ENCODE measurements around the gene NDUFB7.
"Not testable (repeated sequence)": the region's sequence is repeated elsewhere in the genome, so short reads cannot be mapped to it uniquely, and the experiment has no call there.

Gene NDUFB7

GRCh38 chr19:14570864-14571527 is 870 bp downstream of the NDUFB7 start:
- DNase-seq (ENCODE audit: low read depth in 2 of 2), result no peak

GRCh38 chr19:14567079-14567478 is 4.8 kb downstream of the NDUFB7 start:
- no peak for DNase-seq (ENCODE audit: low read depth in 2 of 2)

DNA sequence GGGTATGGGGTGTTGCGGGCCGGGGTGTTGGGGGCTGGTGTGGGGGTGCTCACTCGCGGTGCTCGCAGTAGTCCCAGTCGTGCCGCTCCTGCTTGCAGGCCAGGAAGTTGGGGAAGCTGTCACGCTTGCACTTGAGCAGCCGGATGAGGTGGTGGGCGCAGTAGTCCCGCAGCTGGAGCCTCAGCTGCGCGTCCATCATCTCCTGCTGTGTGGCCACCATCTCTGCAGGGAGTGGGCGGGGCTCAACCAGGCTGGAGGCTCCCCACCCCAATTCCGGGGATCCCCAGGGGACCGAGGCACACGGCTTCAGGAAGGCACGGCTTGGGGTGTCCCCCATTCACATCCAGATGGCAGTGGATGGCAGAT is 5.2 kb downstream of the NDUFB7 start:
- no peak for DNase-seq (ENCODE audit: low read depth in 2 of 2)

DNA sequence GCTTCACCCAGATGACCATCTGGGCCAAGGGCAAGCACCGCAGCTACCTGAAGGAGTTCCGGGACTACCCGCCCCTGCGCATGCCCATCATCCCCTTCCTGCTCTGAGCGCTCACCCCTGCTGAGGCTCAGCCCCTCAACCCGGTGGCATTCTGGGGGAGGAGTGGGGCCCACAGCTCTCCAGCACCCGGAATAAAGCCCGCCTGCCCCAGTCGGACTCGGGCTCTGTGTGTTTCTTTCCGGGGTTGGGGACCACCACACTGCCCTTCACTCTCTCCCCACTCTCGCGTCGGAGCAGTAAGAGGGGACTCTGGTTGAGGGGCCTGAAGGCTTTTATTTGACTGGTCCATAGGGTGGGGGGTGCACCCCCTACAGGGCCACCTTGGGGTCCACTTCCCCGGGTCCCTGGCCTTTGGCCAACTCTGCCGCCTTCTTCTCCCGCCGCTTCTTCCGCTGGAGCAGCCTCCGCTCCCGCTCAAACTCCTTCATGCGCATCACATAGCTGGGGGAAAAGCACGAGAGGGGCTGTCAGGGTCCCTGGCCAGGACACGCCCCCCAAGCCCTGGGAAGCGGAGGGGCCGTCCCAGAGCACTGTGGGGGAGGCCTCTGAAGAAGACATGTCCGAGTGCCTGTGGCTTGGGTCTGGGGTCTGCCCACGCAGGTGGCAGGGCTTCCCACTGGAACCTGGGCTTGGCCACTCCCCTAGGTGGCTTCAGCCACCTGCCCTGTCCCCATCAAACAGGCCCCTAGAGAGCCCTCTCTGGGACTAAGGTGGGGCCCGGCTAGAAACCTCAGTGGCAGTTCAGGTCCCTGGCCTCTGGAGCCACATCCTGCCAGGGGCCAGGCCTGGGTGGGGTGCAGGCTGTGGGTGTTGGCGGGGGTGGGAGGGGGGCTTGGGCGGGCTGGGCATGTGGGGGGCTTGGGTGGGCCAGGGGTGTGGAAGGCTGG is 5.8 kb downstream of the NDUFB7 start:
- no peak for DNase-seq (ENCODE audit: low read depth in 2 of 2)

DNA sequence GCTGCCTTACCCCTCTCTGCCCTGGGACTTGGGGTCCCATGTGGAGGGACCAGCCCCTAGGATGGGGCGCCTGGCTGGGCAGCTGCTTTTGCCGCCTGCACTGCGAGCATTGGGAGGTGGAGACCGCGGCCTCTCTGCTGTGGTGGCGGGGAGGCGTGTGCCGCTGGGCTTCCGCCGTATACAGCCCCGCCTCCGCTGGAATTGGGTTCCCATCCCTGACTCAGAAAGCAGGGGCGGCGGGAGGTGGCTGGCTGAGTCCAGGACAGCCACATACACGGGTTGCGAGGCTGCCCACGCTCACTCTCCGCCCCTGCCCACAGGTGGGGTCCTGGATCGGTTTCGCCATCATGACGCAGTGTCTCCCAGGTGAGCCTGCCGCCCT is 6.6 kb downstream of the NDUFB7 start:
- no peak for DNase-seq (ENCODE audit: low read depth in 2 of 2)

DNA sequence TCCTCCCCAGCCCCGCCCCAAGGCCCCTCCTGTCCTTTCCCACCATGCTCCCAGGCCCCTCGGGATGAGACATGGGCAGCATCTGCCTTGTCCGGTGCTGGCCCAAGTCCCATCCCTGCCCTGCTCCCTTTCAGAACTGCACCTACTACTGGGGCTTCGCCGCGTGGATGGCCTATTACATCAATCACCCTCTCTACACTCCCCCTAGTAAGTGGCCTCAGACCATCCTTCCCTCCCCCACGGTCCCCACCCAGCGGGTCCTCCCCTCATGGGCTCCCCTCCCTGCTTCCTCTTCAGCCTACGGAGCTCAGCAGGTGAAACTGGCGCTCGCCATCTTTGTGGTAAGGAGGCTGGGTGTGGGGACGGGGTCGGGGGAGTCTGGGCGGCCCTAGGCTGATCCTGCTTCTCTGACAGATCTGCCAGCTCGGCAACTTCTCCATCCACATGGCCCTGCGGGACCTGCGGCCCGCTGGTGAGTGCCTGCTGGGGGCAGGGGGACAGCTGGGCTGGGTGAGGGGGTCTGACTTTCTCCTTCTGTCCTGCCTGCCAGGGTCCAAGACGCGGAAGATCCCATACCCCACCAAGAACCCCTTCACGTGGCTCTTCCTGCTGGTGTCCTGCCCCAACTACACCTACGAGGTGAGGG is 7.1 kb downstream of the NDUFB7 start:
- not testable (repeated sequence) for DNase-seq (ENCODE audit: low read depth in 2 of 2)

GRCh38 chr19:14563989-14564651 is 7.7 kb downstream of the NDUFB7 start:
- DNase-seq (ENCODE audit: low read depth in 2 of 2), result no peak

DNA sequence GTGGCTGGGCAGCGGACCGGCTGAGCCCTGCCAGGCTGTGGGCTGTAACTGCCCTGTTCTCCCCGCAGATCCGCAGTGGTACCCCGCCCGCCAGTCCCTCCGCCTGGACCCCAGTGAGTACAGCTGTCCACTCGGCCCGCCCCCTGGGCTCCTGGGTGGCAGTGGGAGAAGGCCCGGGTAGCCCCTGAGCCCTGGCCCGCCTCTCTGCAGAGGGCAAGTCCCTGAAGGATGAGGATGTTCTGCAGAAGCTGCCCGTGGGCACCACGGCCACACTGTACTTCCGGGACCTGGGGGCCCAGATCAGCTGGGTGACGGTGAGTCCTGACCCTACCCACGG is 8.3 kb downstream of the NDUFB7 start:
- no peak for DNase-seq (ENCODE audit: low read depth in 2 of 2)

- DNase-seq (ENCODE audit: low read depth in 2 of 2), result no peak
These were observed 8.9 kb downstream of the NDUFB7 start for GRCh38 chr19:14562660-14563589.

- DNase-seq (ENCODE audit: low read depth in 2 of 2), result no peak
These were observed 10.0 kb downstream of the NDUFB7 start for GRCh38 chr19:14561847-14562351.

DNA sequence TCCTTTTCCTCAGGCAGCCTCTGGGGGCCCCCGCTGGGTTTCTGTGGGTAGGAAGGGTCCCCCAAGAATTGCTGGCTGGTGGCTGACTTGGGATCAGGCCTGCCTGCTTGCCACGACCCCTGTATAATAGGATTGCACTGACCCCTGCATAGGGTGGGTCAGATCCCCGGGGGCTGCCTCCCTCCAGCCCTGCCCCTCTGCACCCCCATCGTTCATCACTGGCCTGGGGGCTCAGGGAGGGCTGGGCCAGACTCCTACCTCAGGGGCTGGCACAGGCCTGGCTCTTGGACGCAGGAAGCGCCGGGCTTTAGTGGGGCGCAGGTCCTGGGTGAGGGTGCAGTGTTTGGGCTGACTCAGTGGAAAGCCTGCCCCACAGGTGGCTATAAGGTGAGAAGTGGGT is 10.6 kb downstream of the NDUFB7 start:
- no peak for DNase-seq (ENCODE audit: low read depth in 2 of 2)

DNA sequence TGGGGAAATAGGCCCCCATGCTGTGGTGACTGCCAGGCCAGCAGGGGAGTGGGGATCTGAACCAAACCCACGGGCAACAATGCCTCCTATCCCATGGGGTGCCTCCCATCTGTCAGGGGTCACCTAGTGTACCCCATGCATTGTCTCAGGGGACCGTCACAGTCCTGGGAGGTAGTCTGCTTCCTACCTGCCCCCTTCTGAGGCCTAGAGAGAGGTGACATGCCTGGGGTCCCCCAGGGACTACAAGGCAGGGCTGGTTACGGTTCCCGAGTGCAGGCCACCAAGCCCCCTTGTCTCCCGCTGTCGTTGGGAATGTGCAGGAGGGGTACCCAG is 11.1 kb downstream of the NDUFB7 start:
- no peak for DNase-seq (ENCODE audit: low read depth in 2 of 2)

DNA sequence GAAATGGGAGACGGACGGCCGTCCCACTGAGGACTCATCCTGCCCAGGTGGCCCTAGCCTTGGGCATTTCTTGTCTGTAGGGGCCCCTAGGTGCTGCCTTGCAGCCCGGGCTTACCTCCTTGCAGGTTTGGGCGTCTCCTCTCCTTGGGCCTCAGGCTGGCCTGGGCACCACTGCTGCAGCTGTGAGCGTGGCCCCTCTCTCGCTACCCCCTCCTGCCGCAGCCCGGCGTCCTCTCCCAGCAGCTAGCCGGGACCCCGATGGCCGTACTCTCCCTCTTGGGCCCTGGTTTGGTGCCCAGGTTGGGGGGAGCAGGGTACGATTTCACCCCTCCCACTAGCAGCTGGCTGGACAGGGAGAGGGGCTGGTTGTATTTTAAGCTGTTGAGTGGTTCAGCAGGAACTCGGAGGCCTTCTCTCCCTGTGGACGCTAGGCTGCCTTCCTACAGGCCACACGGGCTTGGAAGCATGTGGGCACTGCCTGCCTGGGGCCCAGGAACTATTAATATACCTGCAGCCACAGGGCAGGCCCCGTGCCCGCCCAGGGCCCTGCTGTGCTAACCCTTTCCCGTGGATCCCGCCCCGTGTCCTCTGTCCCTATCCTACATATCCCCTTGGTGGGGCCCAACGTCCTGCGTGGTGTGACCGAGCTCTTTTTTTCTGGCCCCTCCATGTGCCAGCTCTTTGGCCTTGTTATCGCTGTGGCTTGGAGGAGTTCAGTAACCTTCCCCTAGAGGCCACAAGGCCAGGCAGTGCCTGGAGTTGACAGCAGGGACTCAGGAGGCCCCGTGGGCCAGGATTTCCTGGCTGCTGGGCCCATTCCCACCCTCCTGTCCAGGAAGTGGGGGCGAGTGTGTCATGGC is 11.7 kb downstream of the NDUFB7 start:
- no peak for DNase-seq (ENCODE audit: low read depth in 2 of 2)

DNA sequence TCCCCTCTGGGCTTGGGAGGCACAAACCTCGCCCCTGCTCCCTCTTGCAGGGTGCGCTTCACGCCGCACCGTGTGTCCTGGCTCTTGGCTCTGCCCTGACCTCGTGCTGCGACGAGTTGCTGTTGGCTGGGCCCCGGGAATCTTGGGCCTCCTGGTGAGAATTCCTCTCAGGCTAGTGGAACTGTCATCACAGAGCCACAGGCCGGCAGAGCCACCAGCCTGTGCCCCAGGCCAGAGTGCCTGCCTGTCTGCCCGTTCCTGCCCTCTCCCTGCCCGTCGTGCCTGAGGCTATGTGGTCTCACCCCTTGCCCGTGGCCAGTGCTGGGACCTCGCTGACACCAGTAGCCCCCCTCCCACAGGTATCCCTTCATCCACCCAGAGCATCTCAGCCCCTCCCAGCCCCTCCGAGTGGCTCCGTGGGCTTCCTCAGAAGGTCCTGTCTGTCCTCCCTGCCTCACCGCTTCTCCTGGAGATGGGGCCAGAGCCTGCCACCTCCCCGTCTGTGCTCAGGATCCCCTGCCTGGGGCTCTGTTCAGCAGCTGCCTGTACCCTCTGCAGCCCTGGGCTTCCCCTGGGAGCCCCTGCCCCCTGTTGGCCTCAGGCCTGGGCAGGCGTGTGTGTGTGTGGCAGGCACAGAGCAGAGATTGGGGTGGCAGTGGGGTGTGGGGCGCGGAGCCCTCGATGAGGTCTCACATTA is 13.3 kb downstream of the NDUFB7 start:
- no peak for DNase-seq (ENCODE audit: low read depth in 2 of 2)

GRCh38 chr19:14556662-14557188 is 15.1 kb downstream of the NDUFB7 start:
- peak; percentile 41 to 44 for DNase-seq (ENCODE audit: low read depth in 2 of 2)

- no peak for DNase-seq (ENCODE audit: low read depth in 2 of 2)
These were observed 15.8 kb downstream of the NDUFB7 start for GRCh38 chr19:14555918-14556661.

DNA sequence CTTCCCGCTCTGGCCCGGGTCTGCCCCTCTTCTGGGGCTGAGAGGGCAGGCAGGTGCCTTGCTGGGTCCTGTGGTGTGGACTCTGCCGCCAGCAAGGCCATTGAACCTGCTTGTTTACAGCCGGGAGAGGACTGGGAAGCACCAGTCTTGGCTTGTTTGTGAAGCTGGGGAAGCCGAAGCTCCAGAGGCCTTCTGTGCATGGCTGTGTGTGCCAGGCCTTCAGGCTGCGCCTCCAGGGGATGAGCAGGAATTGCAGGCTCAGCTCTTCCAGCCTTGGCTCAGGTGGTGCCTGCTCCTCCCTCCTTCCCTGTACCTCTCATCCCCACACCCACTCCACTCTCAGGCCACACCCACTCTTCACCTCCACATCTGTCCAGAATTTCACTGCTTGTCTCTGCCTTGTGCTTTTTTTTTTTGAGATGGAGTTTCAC is 17.5 kb downstream of the NDUFB7 start:
- no peak for DNase-seq (ENCODE audit: low read depth in 2 of 2)

DNA sequence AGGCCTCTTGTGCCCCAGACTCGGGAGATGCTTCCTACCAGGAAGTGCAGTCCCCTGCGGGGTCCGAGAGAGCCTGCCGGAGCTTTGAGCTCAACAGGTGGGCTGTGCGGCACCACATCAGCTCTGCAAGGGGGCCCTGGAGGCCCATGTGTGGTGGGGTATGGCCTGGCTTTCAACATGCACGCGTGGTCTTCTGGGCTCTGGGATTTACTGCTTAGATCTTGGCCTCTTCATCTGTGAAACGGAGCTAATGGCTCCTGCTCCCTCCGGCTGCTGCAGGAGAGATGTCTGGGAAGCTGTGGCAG is 18.0 kb downstream of the NDUFB7 start:
- no peak for DNase-seq (ENCODE audit: low read depth in 2 of 2)

All from stimulated activated CD8-positive, alpha-beta memory T cell treated with anti-CD3 and anti-CD28 coated beads, Interleukin-15, amount 100 ng/mL, for 4 hours (primary cell).